Measurements from ENCODE around the gene RAB40A. TPM values are rescaled to one million over a fixed set of nuclear protein-coding genes. Genes with fewer than 3 reads are reported as not detected.

RAB40A gene
- total RNA-seq, 1 experiment from 2014 or later, result not detected

DNA sequence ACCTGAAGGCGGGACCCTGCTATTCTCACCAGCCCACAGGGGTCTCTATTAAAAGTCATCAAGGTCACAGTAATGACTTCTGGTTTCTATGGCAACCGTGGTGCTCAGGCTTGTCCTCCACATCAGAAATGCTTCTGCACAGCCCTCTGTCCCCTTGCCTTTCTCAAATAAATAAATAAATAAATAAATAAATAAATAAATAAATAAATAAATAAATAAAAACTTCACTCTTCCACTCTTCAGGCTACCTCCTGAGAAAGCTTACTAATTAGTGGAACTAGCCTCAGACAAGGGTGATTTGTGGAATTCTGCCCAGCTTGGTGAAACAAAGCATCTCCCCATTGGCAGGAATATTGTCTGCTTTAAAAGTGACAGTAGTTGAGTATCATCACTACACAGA lies 5.5 kb upstream of the RAB40A start:
- no peak overlapping the region for H3K27ac ChIP-seq (ENCODE audit: insufficient read length, low read depth, low read length)
- no peaks in the 10 kb centered on the region for H4K20me1 ChIP-seq (ENCODE audit: control insufficient read depth, insufficient read depth, insufficient read length)
- no peaks in the 10 kb centered on the region for H3K4me1 ChIP-seq (ENCODE audit: insufficient read depth, low read length)
- no peak overlapping the region for H4K8ac ChIP-seq (replicated peaks; ENCODE audit: insufficient read length, low read depth, low read length)
- H3K4me2 ChIP-seq (ENCODE audit: insufficient read depth, insufficient read length, low read length), result no peak overlapping the region
- WGBS (ENCODE audit: extremely low coverage, insufficient read length, low lambda C conversion rate), result no CpG with 5 or more reads among the region's 2 CpGs
- no peak overlapping the region for H3K14ac ChIP-seq (ENCODE audit: insufficient read depth, low read length)
- Mint-ChIP-seq H3K4me3 (no peak overlapping the region), H3K4me1 (no peaks in the 10 kb centered on the region), H3K9me3 (peaks cover 0 to 18% of the 10 kb centered on the region in 2 experiments; a peak in 2 of 5 replicates), H3K27me3 (ENCODE audit: low read depth) (no peaks in the 10 kb centered on the region; the same call in 1 of the 2 replicates), H3K36me3 (ENCODE audit: insufficient read depth in 1 of 3, low read depth in 3 of 3) (no peaks in the 10 kb centered on the region), H3K27ac (no peak overlapping the region)
- no peak overlapping the region for H2BK15ac ChIP-seq (ENCODE audit: low read depth, low read length)
- no peak for DNase-seq
- H2BK20ac ChIP-seq (ENCODE audit: low read depth, low read length, poor library complexity, severe bottlenecking), result no peak overlapping the region
- H3K9me3 ChIP-seq (ENCODE audit: control insufficient read depth, low read depth, low read length), result no peaks in the 10 kb centered on the region
- H3K23ac ChIP-seq (ENCODE audit: insufficient read length, low read depth, low read length), result no peak overlapping the region
- H3K23me2 ChIP-seq (ENCODE audit: insufficient read length, low read depth, low read length, poor library complexity, severe bottlenecking), result no peaks in the 10 kb centered on the region
- H2AFZ ChIP-seq (ENCODE audit: low read length), result no peak overlapping the region
- no peak overlapping the region for H3K56ac ChIP-seq (ENCODE audit: insufficient read length, low read depth, low read length)
- H2BK5ac ChIP-seq (ENCODE audit: insufficient read length, low read length), result no peak overlapping the region
- peaks cover 2% of the 10 kb centered on the region; the same call in 1 of the 2 replicates for H3K27me3 ChIP-seq (ENCODE audit: insufficient read depth, low read length)
- H4K91ac ChIP-seq (ENCODE audit: insufficient read length, low read depth, low read length), result no peak overlapping the region
- no peak overlapping the region for H3K9ac ChIP-seq (ENCODE audit: extremely low read depth, insufficient read length, low read length)
- H2BK120ac ChIP-seq (ENCODE audit: low read depth, low read length, poor library complexity, severe bottlenecking), result no peak overlapping the region
- H3T11ph ChIP-seq (ENCODE audit: low read length), result no peak overlapping the region
- no peak overlapping the region for H2BK12ac ChIP-seq (ENCODE audit: insufficient read length, low read depth, low read length)
- H4K5ac ChIP-seq (ENCODE audit: insufficient read length, low read depth, low read length), result no peak overlapping the region
- no peaks in the 10 kb centered on the region for H3K79me2 ChIP-seq (ENCODE audit: insufficient read depth, low read length)
- no peak overlapping the region for H2AK5ac ChIP-seq (ENCODE audit: insufficient read length, low read length)
- TF ChIP-seq, protein P1, sequence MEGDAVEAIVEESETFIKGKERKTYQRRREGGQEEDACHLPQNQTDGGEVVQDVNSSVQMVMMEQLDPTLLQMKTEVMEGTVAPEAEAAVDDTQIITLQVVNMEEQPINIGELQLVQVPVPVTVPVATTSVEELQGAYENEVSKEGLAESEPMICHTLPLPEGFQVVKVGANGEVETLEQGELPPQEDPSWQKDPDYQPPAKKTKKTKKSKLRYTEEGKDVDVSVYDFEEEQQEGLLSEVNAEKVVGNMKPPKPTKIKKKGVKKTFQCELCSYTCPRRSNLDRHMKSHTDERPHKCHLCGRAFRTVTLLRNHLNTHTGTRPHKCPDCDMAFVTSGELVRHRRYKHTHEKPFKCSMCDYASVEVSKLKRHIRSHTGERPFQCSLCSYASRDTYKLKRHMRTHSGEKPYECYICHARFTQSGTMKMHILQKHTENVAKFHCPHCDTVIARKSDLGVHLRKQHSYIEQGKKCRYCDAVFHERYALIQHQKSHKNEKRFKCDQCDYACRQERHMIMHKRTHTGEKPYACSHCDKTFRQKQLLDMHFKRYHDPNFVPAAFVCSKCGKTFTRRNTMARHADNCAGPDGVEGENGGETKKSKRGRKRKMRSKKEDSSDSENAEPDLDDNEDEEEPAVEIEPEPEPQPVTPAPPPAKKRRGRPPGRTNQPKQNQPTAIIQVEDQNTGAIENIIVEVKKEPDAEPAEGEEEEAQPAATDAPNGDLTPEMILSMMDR (conservative IDR thresholded peaks at IDR 0.05), result no peak
- H3K18ac ChIP-seq (ENCODE audit: insufficient read length, low read depth, low read length), result no peak overlapping the region
- no peaks in the 10 kb centered on the region for H3K79me1 ChIP-seq (ENCODE audit: insufficient read depth, low read depth, low read length, poor library complexity, severe bottlenecking)
- no peak overlapping the region for H3K4ac ChIP-seq (ENCODE audit: low read depth, low read length)
